CD4-positive, alpha-beta memory T cell (primary cell): ENCODE measurements around the gene UST. TPM values are rescaled to one million over a fixed set of nuclear protein-coding genes. Genes with fewer than 3 reads are reported as not detected.
A peak's percentile ranks its signal among the peaks of the same experiment; 100 is the strongest.

Experiments used
- CTCF ChIA-PET: fragments of 350-600 bp; sonication (Branson Sonifier 250); formaldehyde crosslinking; loops from one replicate; lab custom pipeline; 2021; ENCODE audit warnings: inconsistent platforms; ENCODE audit not compliant: partially characterized antibody; lab: Charles Lee
- POLR2A ChIA-PET: fragments of 350-600 bp; sonication (Branson Sonifier 250); formaldehyde crosslinking; loops from one replicate; lab custom pipeline; 2021; ENCODE audit not compliant: partially characterized antibody; lab: Charles Lee
- DNase-seq, 5 donors: peaks; one replicate each; pipeline versions ENCODE4 v3.0.0 to v3.0.0-alpha.2; 2020 to 2022; ENCODE audit warnings: mixed read lengths in 1 of 5
- H3K27ac ChIP-seq: one replicate; pipeline ENCODE4 v1.7.0; 2013; ENCODE audit warnings: low read depth, low read length
- H3K27me3 ChIP-seq: 2 replicates; pipeline ENCODE4 v1.7.0; 2013; ENCODE audit warnings: mild to moderate bottlenecking, low read length, moderate library complexity; ENCODE audit not compliant: insufficient read depth
- H3K36me3 ChIP-seq: 2 replicates; pipeline ENCODE4 v1.7.0; 2013; ENCODE audit warnings: mild to moderate bottlenecking, low read length, moderate library complexity; ENCODE audit not compliant: insufficient read depth
- H3K4me1 ChIP-seq: 2 replicates; pipeline ENCODE4 v1.7.0; 2013; ENCODE audit warnings: mild to moderate bottlenecking, low read length, moderate library complexity; ENCODE audit not compliant: insufficient read depth
- H3K4me3 ChIP-seq, 2 donors: one replicate each; pipeline ENCODE4 v1.7.0; 2013; ENCODE audit warnings: low read length in 2 of 2, mild to moderate bottlenecking in 1 of 2
- H3K9me3 ChIP-seq, 2 donors: one replicate each; pipeline ENCODE4 v1.7.0; 2013; ENCODE audit warnings: low read length in 2 of 2, control low read depth in 1 of 2; ENCODE audit not compliant: control insufficient read depth in 1 of 2
- H3K27ac Mint-ChIP-seq, 7 donors: one replicate each; pipeline ENCODE4 v1.8.0; 2020 to 2021; ENCODE audit warnings: mixed read lengths in 7 of 7, mild to moderate bottlenecking in 6 of 7, inconsistent platforms in 3 of 7, moderate library complexity in 3 of 7
- H3K27me3 Mint-ChIP-seq, 2 donors: one replicate each; pipeline ENCODE4 v1.8.0; 2020 to 2021; ENCODE audit warnings: mixed read lengths in 2 of 2
- H3K36me3 Mint-ChIP-seq, 2 donors: one replicate each; pipeline ENCODE4 v1.8.0; 2020 to 2021; ENCODE audit warnings: mixed read lengths in 2 of 2, inconsistent platforms in 1 of 2, mild to moderate bottlenecking in 1 of 2
- H3K4me1 Mint-ChIP-seq, 4 donors: one replicate each; pipeline ENCODE4 v1.8.0; 2020 to 2021; ENCODE audit warnings: mixed read lengths in 4 of 4, mild to moderate bottlenecking in 1 of 4
- H3K4me3 Mint-ChIP-seq, 8 donors: one replicate each; pipeline ENCODE4 v1.8.0; 2020 to 2021; ENCODE audit warnings: mixed read lengths in 8 of 8, mild to moderate bottlenecking in 7 of 8, moderate library complexity in 6 of 8, inconsistent platforms in 3 of 8
- H3K9me3 Mint-ChIP-seq, 8 donors: one replicate each; pipeline ENCODE4 v1.8.0; 2020 to 2021; ENCODE audit warnings: mixed read lengths in 8 of 8, mild to moderate bottlenecking in 5 of 8, inconsistent platforms in 3 of 8, moderate library complexity in 1 of 8
- intact Hi-C: fragments of 100-400 bp; cut with micrococcal nuclease; formaldehyde crosslinking; loops from one replicate; pipeline ENCODE4 v1.15.1; 2023
- polyA plus RNA-seq, 2 donors: library from polyadenylated mRNA; unstranded; fragments of 300-500 nt; fragmentation: Illumina TruSeq; gene quantifications; one replicate each; pipeline ENCODE4 v1.2.3, GENCODE V29; 2021
- total RNA-seq, 2 experiments: library from RNA; stranded (reverse); gene quantifications; one replicate each; pipeline ENCODE4 v1.2.3, GENCODE V29; 2021

UST gene
- total and polyA plus RNA-seq, 4 experiments from 2014 or later: 2.2 to 7.6 (median 5.1) TPM

GRCh38 chr6:149006671-149007070 is 259.8 kb downstream of the UST start:
- H3K27ac Mint-ChIP-seq: no peak overlapping the region
- H3K27ac ChIP-seq: no peak overlapping the region
- no peak overlapping the region for H3K4me3 Mint-ChIP-seq
- H3K27me3 Mint-ChIP-seq: no peaks in the 10 kb centered on the region
- H3K9me3 ChIP-seq: no peaks in the 10 kb centered on the region
- H3K4me1 ChIP-seq: no peaks in the 10 kb centered on the region
- ChIA-PET CTCF (no interaction called here), POLR2A (interaction anchor here (0.6 kb wide), 1 partner anchor 242 kb away, joined by 3 read pairs; no protein-coding TSS in a partner anchor)
- DNase-seq: no peak
- peaks cover 0 to 7% (median 3%) of the 10 kb centered on the region in 4 donors for H3K4me1 Mint-ChIP-seq
- H3K36me3 Mint-ChIP-seq: peaks cover 11 to 15% of the 10 kb centered on the region in 2 donors
- intact Hi-C loops: no loop called here
- no peak overlapping the region for H3K4me3 ChIP-seq
- H3K36me3 ChIP-seq: no peaks in the 10 kb centered on the region
- H3K9me3 Mint-ChIP-seq: peaks cover 0 to 5% (median under 1%) of the 10 kb centered on the region in 8 donors
- H3K27me3 ChIP-seq: no peaks in the 10 kb centered on the region

GRCh38 chr6:149007846-149008245 is 261.0 kb downstream of the UST start:
- intact Hi-C loops: no loop called here
- no peaks in the 10 kb centered on the region for H3K27me3 Mint-ChIP-seq
- peaks cover 0 to 3% (median 0%) of the 10 kb centered on the region in 8 donors for H3K9me3 Mint-ChIP-seq
- no peaks in the 10 kb centered on the region for H3K27me3 ChIP-seq
- H3K9me3 ChIP-seq: no peaks in the 10 kb centered on the region
- H3K36me3 Mint-ChIP-seq: peaks cover 11 to 15% of the 10 kb centered on the region in 2 donors
- H3K4me3 ChIP-seq: no peak overlapping the region
- ChIA-PET CTCF (no interaction called here), POLR2A (no interaction called here)
- H3K27ac Mint-ChIP-seq: peak overlapping the region in 1 of 7 donors; percentile 57
- H3K4me3 Mint-ChIP-seq: no peak overlapping the region
- H3K4me1 ChIP-seq: no peaks in the 10 kb centered on the region
- peaks cover 0 to 7% (median 3%) of the 10 kb centered on the region in 4 donors for H3K4me1 Mint-ChIP-seq
- no peak for DNase-seq
- no peak overlapping the region for H3K27ac ChIP-seq
- H3K36me3 ChIP-seq: no peaks in the 10 kb centered on the region

GRCh38 chr6:149008741-149009140 is 261.9 kb downstream of the UST start:
- H3K4me1 Mint-ChIP-seq: peaks cover 0 to 7% (median 3%) of the 10 kb centered on the region in 4 donors
- H3K27me3 Mint-ChIP-seq: no peaks in the 10 kb centered on the region
- H3K9me3 Mint-ChIP-seq: peaks cover 0 to 3% (median 0%) of the 10 kb centered on the region in 8 donors
- intact Hi-C loops: no loop called here
- Histone ChIP-seq H3K27me3 (no peaks in the 10 kb centered on the region), H3K27ac (no peak overlapping the region), H3K9me3 (no peaks in the 10 kb centered on the region), H3K36me3 (no peaks in the 10 kb centered on the region), H3K4me1 (no peaks in the 10 kb centered on the region), H3K4me3 (no peak overlapping the region)
- H3K4me3 Mint-ChIP-seq: no peak overlapping the region
- ChIA-PET CTCF (no interaction called here), POLR2A (no interaction called here)
- no peak overlapping the region for H3K27ac Mint-ChIP-seq
- peaks cover 11 to 15% of the 10 kb centered on the region in 2 donors for H3K36me3 Mint-ChIP-seq
- DNase-seq: no peak

- Mint-ChIP-seq H3K9me3 (no peaks in the 10 kb centered on the region), H3K4me3 (no peak overlapping the region), H3K27ac (peak overlapping the region in 1 of 7 donors; percentile 7), H3K4me1 (no peaks in the 10 kb centered on the region), H3K36me3 (no peaks in the 10 kb centered on the region), H3K27me3 (no peaks in the 10 kb centered on the region)
- ChIA-PET CTCF (no interaction called here), POLR2A (no interaction called here)
- H3K36me3 ChIP-seq: no peaks in the 10 kb centered on the region
- H3K27ac ChIP-seq: no peak overlapping the region
- DNase-seq: no peak
- H3K4me3 ChIP-seq: no peak overlapping the region
- no peaks in the 10 kb centered on the region for H3K9me3 ChIP-seq
- intact Hi-C loops: no loop called here
- no peaks in the 10 kb centered on the region for H3K4me1 ChIP-seq
- no peaks in the 10 kb centered on the region for H3K27me3 ChIP-seq
Measured at GRCh38 chr6:149012040-149012545, 265.3 kb downstream of the UST start.

GRCh38 chr6:149013586-149014344 is 266.9 kb downstream of the UST start:
- H3K4me3 Mint-ChIP-seq: no peak overlapping the region
- H3K4me1 Mint-ChIP-seq: no peaks in the 10 kb centered on the region
- H3K4me3 ChIP-seq: no peak overlapping the region
- H3K9me3 ChIP-seq: no peaks in the 10 kb centered on the region
- intact Hi-C loops: no loop called here
- H3K27me3 Mint-ChIP-seq: no peaks in the 10 kb centered on the region
- no peaks in the 10 kb centered on the region for H3K9me3 Mint-ChIP-seq
- no peaks in the 10 kb centered on the region for H3K36me3 ChIP-seq
- H3K27ac Mint-ChIP-seq: peak overlapping the region in 1 of 7 donors; percentile 55
- DNase-seq: no peak
- ChIA-PET POLR2A (no interaction called here), CTCF (interaction anchor here (1.2 to 1.3 kb wide), 2 partner anchors 418 to 452 kb away, joined by 3 read pairs; no protein-coding TSS in a partner anchor)
- no peaks in the 10 kb centered on the region for H3K4me1 ChIP-seq
- H3K36me3 Mint-ChIP-seq: no peaks in the 10 kb centered on the region
- no peak overlapping the region for H3K27ac ChIP-seq
- no peaks in the 10 kb centered on the region for H3K27me3 ChIP-seq

- H3K4me1 Mint-ChIP-seq: no peaks in the 10 kb centered on the region
- CTCF ChIA-PET: interaction anchor here (1.2 to 1.3 kb wide), 2 partner anchors 417 to 451 kb away, joined by 3 read pairs; no protein-coding TSS in a partner anchor
- POLR2A ChIA-PET: no interaction called here
- no peaks in the 10 kb centered on the region for H3K27me3 Mint-ChIP-seq
- Histone ChIP-seq H3K9me3 (no peaks in the 10 kb centered on the region), H3K36me3 (no peaks in the 10 kb centered on the region), H3K4me3 (no peak overlapping the region), H3K27ac (no peak overlapping the region), H3K27me3 (no peaks in the 10 kb centered on the region), H3K4me1 (no peaks in the 10 kb centered on the region)
- DNase-seq: no peak
- no peaks in the 10 kb centered on the region for H3K9me3 Mint-ChIP-seq
- intact Hi-C loops: no loop called here
- H3K36me3 Mint-ChIP-seq: peaks cover 0 to 5% of the 10 kb centered on the region in 2 donors
- no peak overlapping the region for H3K4me3 Mint-ChIP-seq
- peak overlapping the region in 2 of 7 donors; percentile 66 for H3K27ac Mint-ChIP-seq
Measured at GRCh38 chr6:149014631-149015534, 268.1 kb downstream of the UST start.
